ENCODE results near the gene PPDPF.

The PPDPF gene

DNA sequence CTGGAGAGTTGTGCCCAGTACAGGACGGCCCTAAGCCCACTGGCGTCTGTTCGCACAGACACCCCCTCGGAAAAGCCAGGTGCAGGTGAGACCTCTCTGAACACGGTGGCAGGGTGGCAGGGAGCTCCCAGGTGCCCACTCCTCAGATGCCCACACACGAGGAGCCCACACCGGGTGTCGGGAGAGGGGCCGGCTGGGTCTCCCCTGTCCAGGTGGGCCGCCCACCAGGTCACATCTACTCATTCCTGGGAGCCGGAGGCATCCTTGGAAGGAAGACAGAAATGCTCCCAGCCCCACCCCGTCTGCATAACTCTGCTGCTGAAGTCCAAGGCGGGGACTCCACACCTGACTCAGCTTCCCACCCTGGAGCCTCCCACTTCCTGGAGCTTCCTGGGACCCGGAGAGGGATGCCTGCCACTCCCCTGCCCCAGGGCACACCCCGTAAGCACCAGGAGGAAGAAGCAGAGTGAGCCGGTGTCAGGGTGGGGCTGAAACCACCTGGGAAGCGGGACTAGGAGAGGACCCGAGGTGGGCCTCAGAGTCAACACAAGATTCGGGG is 24.5 kb downstream of the PPDPF start:
- Histone ChIP-seq H3K36me3 (ENCODE audit: control insufficient read depth, insufficient read depth, low read length) (no peaks in the 10 kb centered on the region), H3K4me3 (ENCODE audit: insufficient read depth, low read depth, low read length) (no peak overlapping the region), H3K27ac (ENCODE audit: insufficient read depth, low read depth, low read length, poor library complexity, severe bottlenecking) (no peak overlapping the region), H3K27me3 (ENCODE audit: control insufficient read depth, insufficient read depth, low read length, poor library complexity, severe bottlenecking) (no peaks in the 10 kb centered on the region), H3K9me3 (ENCODE audit: control insufficient read depth, low read length) (no peaks in the 10 kb centered on the region), H3K4me1 (ENCODE audit: control insufficient read depth, insufficient read depth, low read length) (no peaks in the 10 kb centered on the region)
- WGBS, 2 experiments = 83 to 84% methylated on average over 19 of the region's 19 CpGs

DNA sequence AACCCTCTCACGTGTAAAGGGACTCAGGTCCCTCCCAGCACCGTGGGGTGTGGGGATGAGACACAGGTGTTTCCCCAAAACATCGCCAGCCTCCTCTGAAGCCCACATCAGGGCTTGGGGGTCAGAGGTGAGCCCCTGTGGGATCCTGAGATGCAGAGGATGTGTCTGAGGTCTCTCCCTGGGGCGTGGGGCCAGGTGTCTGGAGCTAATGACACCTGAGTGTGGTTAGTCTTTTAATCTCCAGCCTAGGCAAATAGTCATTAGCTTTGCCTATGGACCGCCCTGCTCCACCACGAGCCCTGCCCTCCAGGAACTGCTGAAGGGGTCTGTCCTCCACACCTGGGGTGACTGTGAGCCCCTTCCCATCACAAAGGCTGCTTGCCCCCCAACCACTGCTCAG is 25.2 kb downstream of the PPDPF start:
- Histone ChIP-seq H3K27ac (ENCODE audit: insufficient read depth, low read depth, low read length, poor library complexity, severe bottlenecking) (no peak overlapping the region), H3K4me3 (ENCODE audit: insufficient read depth, low read depth, low read length) (no peak overlapping the region), H3K27me3 (ENCODE audit: control insufficient read depth, insufficient read depth, low read length, poor library complexity, severe bottlenecking) (no peaks in the 10 kb centered on the region), H3K36me3 (ENCODE audit: control insufficient read depth, insufficient read depth, low read length) (no peaks in the 10 kb centered on the region), H3K4me1 (ENCODE audit: control insufficient read depth, insufficient read depth, low read length) (no peaks in the 10 kb centered on the region), H3K9me3 (ENCODE audit: control insufficient read depth, low read length) (no peaks in the 10 kb centered on the region)
- 79 to 82% methylated on average over 6 of the region's 6 CpGs for WGBS, 2 experiments

GRCh38 chr20:63546256-63546955 is 25.8 kb downstream of the PPDPF start:
- Histone ChIP-seq H3K9me3 (ENCODE audit: control insufficient read depth, low read length) (no peaks in the 10 kb centered on the region), H3K4me3 (ENCODE audit: insufficient read depth, low read depth, low read length) (no peak overlapping the region), H3K36me3 (ENCODE audit: control insufficient read depth, insufficient read depth, low read length) (no peaks in the 10 kb centered on the region), H3K27me3 (ENCODE audit: control insufficient read depth, insufficient read depth, low read length, poor library complexity, severe bottlenecking) (no peaks in the 10 kb centered on the region), H3K27ac (ENCODE audit: insufficient read depth, low read depth, low read length, poor library complexity, severe bottlenecking) (no peak overlapping the region), H3K4me1 (ENCODE audit: control insufficient read depth, insufficient read depth, low read length) (no peaks in the 10 kb centered on the region)
- WGBS, 2 experiments = 88 to 89% methylated on average over 20 of the region's 20 CpGs

DNA sequence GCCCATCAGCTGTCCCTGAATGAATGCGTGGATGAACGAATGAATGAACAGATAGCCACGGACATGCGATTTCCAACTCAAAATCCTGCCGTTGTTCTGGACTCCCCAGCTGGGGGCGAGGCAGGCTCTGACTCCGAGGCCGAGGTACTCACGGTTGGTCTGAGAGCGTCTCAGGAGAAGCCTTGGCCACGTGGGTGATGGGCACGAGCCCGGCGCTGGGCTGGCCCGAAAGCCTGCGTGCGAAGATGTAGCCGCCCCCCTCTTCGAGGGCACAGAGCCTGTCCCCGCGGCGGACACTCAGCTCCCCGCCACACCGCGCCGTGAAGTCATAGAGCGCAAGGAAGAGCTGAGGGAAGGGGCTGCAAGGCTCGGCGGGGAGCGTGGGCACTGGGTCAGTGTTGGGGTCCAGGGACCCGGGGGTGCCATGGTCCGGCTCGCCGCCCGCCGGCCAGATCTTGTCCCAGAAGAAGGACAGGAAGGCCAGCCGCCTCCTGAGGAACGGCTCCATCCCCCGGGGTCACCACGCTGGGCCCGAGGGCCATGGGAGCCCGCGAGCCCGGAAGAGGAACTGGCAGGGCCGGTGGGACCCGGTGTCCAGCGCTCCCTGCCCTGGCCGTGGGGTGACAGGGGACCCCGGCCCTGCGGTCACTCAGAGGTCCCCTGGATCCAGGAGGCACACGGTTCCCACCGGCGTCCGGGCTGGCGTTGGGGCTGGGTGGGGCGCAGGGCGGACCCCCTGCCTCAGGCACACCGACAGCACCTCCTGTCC is 26.6 kb downstream of the PPDPF start:
- H3K4me1 ChIP-seq (ENCODE audit: control insufficient read depth, insufficient read depth, low read length) = no peaks in the 10 kb centered on the region
- WGBS, 2 experiments = 84 to 85% methylated on average over 58 of the region's 58 CpGs

DNA sequence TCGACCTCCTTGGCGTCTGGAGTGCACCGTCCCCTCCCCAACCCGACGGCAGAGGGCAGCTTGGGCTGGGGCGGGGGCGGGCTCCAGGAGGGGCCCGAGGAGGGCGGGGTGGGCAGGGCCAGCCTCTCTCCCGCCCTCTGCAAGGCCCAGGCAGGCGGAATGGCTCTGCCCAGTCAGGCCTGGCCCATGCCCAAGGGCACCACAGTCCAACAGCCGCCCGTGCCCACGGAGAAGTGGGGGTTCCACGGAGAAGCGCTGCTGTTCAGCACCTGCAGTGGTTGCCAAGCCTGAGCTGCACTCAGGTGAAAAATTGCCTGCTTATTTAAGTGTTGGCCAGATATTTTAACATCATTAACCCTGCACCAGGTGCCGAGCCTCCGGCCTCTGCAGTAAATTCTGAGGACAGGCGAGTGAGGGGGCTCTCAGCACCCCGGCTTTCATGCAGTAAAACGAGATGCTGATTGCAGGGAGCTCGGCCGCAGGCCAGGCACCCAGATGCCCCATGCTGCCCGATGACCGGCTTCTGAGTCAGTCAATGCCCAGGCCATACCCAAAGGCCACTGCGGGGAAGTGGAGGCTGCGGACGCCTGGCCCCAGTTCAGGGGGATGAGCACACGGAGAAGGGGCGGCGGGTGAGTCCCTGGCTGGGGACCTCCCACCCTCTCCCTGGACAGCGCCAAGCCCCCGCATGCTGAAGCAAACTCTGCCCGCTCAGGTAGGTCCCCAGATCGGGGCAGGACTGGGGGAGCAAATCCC is 27.3 kb downstream of the PPDPF start, which contains the start of gene SRMS:
Gene SRMS (minus strand): TSS at position 25 of the 756 bp plus-strand sequence. CDS start 286 bp downstream, outside the sequence.
- 65 to 67% methylated on average over 35 of the region's 35 CpGs for WGBS, 2 experiments
- H3K36me3 ChIP-seq (ENCODE audit: control insufficient read depth, insufficient read depth, low read length) = no peaks in the 10 kb centered on the region
- H3K4me1 ChIP-seq (ENCODE audit: control insufficient read depth, insufficient read depth, low read length) = no peaks in the 10 kb centered on the region
- H3K27ac ChIP-seq (ENCODE audit: insufficient read depth, low read depth, low read length, poor library complexity, severe bottlenecking) = no peak within 1 kb of the TSS
- H3K27me3 ChIP-seq (ENCODE audit: control insufficient read depth, insufficient read depth, low read length, poor library complexity, severe bottlenecking) = no peaks in the 10 kb centered on the region
- no peaks in the 10 kb centered on the region for H3K9me3 ChIP-seq (ENCODE audit: control insufficient read depth, low read length)
- no peak within 1 kb of the TSS for H3K4me3 ChIP-seq (ENCODE audit: insufficient read depth, low read depth, low read length)

More for the DNA sequence above, 26.6 kb downstream of the PPDPF start:
- H3K27me3 ChIP-seq (ENCODE audit: control insufficient read depth, insufficient read depth, low read length, poor library complexity, severe bottlenecking) = no peaks in the 10 kb centered on the region
- H3K4me3 ChIP-seq (ENCODE audit: insufficient read depth, low read depth, low read length) = no peak overlapping the region
- no peaks in the 10 kb centered on the region for H3K9me3 ChIP-seq (ENCODE audit: control insufficient read depth, low read length)
- no peaks in the 10 kb centered on the region for H3K36me3 ChIP-seq (ENCODE audit: control insufficient read depth, insufficient read depth, low read length)
- no peak overlapping the region for H3K27ac ChIP-seq (ENCODE audit: insufficient read depth, low read depth, low read length, poor library complexity, severe bottlenecking)

DNA sequence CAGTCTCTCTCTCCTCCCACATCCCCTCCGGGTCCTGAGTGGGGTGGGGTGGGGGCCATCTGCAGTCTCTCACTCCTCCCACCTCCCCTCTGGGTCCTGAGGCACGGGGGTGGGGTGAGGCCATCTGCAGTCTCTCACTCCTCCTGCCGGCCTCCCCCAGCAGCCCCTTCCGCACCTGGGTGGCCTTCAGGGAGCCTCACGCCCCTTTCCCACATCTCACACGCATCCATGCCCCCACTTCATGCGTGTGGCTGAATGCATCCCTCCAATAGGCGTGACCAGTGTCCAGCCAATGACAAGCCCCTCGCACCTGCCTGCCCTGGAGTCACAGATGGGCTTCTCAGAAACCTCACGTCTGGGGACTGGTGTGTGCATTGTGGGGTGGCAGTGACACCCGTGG is 28.0 kb downstream of the PPDPF start:
- no peaks in the 10 kb centered on the region for H3K4me1 ChIP-seq (ENCODE audit: control insufficient read depth, insufficient read depth, low read length)
- no peak overlapping the region for H3K4me3 ChIP-seq (ENCODE audit: insufficient read depth, low read depth, low read length)
- H3K9me3 ChIP-seq (ENCODE audit: control insufficient read depth, low read length) = no peaks in the 10 kb centered on the region
- no peak overlapping the region for H3K27ac ChIP-seq (ENCODE audit: insufficient read depth, low read depth, low read length, poor library complexity, severe bottlenecking)
- WGBS, 2 experiments = 80 to 86% methylated on average over 11 of the region's 11 CpGs
- no peaks in the 10 kb centered on the region for H3K27me3 ChIP-seq (ENCODE audit: control insufficient read depth, insufficient read depth, low read length, poor library complexity, severe bottlenecking)
- no peaks in the 10 kb centered on the region for H3K36me3 ChIP-seq (ENCODE audit: control insufficient read depth, insufficient read depth, low read length)

DNA sequence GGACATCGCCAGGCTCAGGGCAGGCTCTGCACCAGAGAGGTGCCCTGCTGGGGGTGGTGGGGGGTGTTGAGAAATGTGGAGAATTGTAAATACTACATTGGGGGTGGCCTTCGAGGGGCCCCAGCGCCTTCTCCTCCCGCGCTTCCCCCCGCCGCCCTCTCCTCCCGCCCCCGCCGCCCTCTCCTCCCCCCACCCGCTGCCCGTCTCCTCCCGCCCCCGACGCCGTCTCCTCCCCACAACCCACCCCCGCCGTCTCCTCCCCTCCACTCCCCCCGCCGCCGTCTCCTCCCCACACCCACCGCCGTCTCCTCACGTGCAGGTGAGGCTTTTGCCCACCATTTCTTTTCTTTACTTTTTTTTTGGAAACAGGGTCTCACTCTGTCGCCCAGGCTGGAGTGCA is 28.5 kb downstream of the PPDPF start:
- no peak overlapping the region for H3K4me3 ChIP-seq (ENCODE audit: insufficient read depth, low read depth, low read length)
- no peaks in the 10 kb centered on the region for H3K27me3 ChIP-seq (ENCODE audit: control insufficient read depth, insufficient read depth, low read length, poor library complexity, severe bottlenecking)
- H3K9me3 ChIP-seq (ENCODE audit: control insufficient read depth, low read length) = no peaks in the 10 kb centered on the region
- WGBS, 2 experiments = 54 to 59% methylated on average over 8 to 9 of the region's 25 CpGs
- no peaks in the 10 kb centered on the region for H3K4me1 ChIP-seq (ENCODE audit: control insufficient read depth, insufficient read depth, low read length)
- no peak overlapping the region for H3K27ac ChIP-seq (ENCODE audit: insufficient read depth, low read depth, low read length, poor library complexity, severe bottlenecking)
- no peaks in the 10 kb centered on the region for H3K36me3 ChIP-seq (ENCODE audit: control insufficient read depth, insufficient read depth, low read length)

GRCh38 chr20:63549679-63550282 is 29.2 kb downstream of the PPDPF start:
- Histone ChIP-seq H3K4me1 (ENCODE audit: control insufficient read depth, insufficient read depth, low read length) (no peaks in the 10 kb centered on the region), H3K27me3 (ENCODE audit: control insufficient read depth, insufficient read depth, low read length, poor library complexity, severe bottlenecking) (peaks cover 2% of the 10 kb centered on the region), H3K4me3 (ENCODE audit: insufficient read depth, low read depth, low read length) (no peak overlapping the region), H3K27ac (ENCODE audit: insufficient read depth, low read depth, low read length, poor library complexity, severe bottlenecking) (no peak overlapping the region), H3K36me3 (ENCODE audit: control insufficient read depth, insufficient read depth, low read length) (no peaks in the 10 kb centered on the region), H3K9me3 (ENCODE audit: control insufficient read depth, low read length) (no peaks in the 10 kb centered on the region)
- WGBS, 2 experiments = 90 to 91% methylated on average over 18 of the region's 18 CpGs

DNA sequence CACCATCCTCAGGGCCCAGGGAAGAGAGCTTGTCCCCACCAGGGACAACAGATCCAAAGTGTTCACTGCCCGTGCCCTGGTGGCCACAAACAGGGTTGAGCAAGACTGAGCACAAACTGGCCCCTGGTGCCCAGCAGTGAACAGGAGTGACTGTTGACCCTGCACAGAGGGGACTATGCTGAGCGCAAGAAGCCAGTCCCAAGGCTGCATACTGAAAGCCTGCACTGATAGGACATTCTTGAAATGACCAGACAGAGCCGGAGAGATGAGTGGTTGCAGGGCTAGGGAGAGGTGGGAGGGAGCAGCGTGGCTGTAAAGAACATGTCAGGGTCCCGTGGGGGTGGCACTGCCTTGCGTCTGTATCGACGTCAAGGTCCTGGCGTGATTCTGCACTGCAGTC is 30.5 kb downstream of the PPDPF start:
- WGBS, 2 experiments = 77 to 83% methylated on average over 9 of the region's 9 CpGs
- peaks cover 5% of the 10 kb centered on the region for H3K27me3 ChIP-seq (ENCODE audit: control insufficient read depth, insufficient read depth, low read length, poor library complexity, severe bottlenecking)

More for the DNA sequence above, 30.5 kb downstream of the PPDPF start:
- no peak overlapping the region for H3K27ac ChIP-seq (ENCODE audit: insufficient read depth, low read depth, low read length, poor library complexity, severe bottlenecking)
- no peaks in the 10 kb centered on the region for H3K36me3 ChIP-seq (ENCODE audit: control insufficient read depth, insufficient read depth, low read length)
- no peaks in the 10 kb centered on the region for H3K9me3 ChIP-seq (ENCODE audit: control insufficient read depth, low read length)
- peaks cover 7% of the 10 kb centered on the region for H3K4me1 ChIP-seq (ENCODE audit: control insufficient read depth, insufficient read depth, low read length)
- no peak overlapping the region for H3K4me3 ChIP-seq (ENCODE audit: insufficient read depth, low read depth, low read length)
